SKM-1 treated with dmso at 0.1 percent for 144 hours (cell line): ENCODE results near the gene ZSWIM1.

Source experiments
- DNase-seq: peaks from one replicate; lab custom pipeline; 2025; ENCODE audit not compliant: unreplicated experiment; lab: John Stamatoyannopoulos, UW

ZSWIM1 gene

GRCh38 chr20:45907219-45907948, 26.4 kb downstream of the ZSWIM1 start:
- DNase-seq = no peak

- DNase-seq = no peak
Measured at GRCh38 chr20:45908084-45908483, 27.1 kb downstream of the ZSWIM1 start.

DNA sequence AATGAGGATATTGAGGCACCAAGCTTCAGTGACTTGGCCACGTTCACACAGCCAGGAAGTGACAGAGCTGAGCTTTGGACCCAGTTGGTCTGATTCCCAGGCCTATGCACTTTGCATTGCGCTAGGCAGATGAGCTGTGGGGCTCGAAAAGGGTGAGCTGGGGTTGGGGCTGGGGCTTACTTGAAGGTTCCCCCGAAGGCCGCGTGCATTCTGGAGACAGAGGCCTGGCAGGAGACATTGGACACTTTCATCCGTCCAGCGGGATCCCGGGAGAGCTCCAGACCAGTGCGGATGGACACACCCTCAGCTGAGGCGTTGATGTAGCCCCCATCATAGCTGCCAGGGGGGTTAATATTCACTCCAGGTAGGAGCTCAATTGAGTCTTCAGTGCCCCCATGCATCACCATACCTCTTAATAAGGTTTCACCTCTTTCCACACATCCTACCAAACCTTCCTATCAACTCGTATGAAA, 28.3 kb downstream of the ZSWIM1 start:
- no peak for DNase-seq

GRCh38 chr20:45909817-45910669, 29.0 kb downstream of the ZSWIM1 start:
- peak; percentile 16 for DNase-seq

DNA sequence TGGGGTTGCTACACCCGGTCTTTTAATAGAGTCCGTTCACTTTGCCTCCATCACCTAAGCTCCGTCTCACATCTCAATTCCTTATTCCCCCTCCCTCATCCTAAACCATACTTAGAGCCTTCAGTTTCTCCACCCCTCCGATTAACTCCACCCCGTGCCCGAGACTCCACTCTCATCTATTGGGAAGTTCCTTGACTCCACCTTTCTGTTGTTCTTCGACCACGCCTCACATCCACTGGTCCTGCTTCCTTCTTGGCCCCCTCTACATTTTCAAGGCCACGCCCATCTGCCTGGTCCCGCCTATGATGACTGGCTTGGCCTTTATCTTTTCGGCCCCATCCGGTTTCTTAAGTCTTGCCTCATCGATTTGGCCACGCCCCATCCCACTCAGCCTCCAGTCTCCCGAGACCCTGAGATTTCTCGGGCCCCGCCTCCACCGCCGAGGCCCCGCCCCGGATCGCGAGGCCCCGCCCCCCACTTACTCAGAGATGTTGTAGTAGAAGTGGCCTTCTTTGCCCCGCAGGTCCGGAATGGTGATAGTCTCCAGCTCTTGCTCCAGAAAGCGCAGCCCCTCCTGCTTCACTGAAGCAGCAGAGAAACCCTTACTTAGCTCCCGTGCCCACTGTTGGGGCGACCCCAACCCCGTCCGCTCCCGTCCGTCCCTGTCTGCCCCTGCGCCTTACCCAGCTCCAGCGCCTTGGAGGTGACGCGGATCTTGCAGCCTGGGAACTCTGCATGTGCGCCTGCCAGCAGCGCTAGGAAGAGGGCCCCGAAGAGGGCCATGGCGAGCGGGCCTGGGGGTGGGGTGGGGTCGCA, 29.9 kb downstream of the ZSWIM1 start:
- peak; percentile 98 for DNase-seq

- DNase-seq = no peak
Measured at GRCh38 chr20:45911486-45912343, 30.7 kb downstream of the ZSWIM1 start, which contains the start of gene PLTP. Gene PLTP, minus strand, starts transcription at chr20:45912155. Its CDS starts 703 bp downstream, at chr20:45911452.

DNA sequence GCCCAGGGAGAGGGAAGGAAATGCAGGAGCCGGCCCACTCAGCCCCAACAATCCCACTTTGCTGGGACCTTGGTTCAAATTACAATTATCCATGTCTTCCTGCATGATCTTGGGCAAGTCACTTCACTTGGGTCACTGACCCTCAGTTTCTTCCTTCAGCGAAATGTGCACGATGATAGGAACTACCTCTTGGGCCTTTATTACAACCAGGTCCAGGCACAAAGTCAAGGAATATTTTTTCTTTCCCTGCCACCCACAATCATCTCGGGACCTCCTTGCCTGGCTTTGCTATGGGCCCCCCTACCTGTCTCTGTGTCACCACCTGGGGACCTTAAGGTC, 31.3 kb downstream of the ZSWIM1 start:
- no peak for DNase-seq

DNA sequence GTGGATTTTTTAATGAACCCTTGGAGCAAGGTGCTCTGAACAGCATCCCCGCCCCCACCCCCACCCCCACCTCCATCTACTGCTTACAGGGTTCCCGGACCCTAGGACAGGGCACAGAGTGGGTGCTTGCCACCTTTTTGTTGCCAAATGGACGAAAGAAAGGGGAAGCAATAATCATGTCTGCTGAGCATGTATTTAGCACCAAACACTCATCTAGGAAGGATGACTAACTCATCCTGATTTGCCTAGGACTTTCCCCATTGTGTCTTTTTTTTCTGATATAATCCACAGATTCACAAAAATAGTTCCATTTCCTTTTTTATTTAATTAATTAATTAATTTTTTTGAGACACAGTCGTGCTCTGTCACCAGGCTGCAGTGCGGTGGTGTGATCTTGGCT, 32.1 kb downstream of the ZSWIM1 start:
- no peak for DNase-seq

- DNase-seq = no peak
Measured at GRCh38 chr20:45917790-45918141, 36.7 kb downstream of the ZSWIM1 start.

DNA sequence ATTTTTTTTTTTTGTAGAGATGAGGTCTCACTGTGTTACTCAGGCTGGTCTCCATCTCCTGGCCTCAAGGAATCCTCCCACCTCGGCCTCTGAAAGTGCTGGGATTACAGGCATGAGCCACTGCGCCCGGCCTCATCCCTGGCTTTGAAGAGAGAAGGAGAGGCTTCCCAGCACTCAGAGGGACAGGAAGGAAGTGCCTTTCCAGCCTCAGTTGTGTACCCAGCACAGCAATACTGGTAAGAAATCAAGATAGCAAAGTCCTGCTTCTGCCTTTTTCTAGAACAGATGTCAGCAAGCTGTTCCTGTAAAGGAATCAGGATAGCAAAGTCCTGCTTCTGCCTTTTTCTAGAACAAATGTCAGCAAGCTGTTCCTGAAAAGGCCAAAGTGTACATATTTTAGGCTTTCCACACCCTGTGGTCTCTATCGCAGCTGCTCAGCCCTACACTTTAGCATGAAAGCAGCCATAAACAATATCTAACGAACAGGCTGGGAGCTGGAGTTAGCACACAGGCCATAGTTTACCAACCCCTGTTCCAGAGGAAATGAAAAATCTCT, 37.2 kb downstream of the ZSWIM1 start:
- no peak for DNase-seq

DNA sequence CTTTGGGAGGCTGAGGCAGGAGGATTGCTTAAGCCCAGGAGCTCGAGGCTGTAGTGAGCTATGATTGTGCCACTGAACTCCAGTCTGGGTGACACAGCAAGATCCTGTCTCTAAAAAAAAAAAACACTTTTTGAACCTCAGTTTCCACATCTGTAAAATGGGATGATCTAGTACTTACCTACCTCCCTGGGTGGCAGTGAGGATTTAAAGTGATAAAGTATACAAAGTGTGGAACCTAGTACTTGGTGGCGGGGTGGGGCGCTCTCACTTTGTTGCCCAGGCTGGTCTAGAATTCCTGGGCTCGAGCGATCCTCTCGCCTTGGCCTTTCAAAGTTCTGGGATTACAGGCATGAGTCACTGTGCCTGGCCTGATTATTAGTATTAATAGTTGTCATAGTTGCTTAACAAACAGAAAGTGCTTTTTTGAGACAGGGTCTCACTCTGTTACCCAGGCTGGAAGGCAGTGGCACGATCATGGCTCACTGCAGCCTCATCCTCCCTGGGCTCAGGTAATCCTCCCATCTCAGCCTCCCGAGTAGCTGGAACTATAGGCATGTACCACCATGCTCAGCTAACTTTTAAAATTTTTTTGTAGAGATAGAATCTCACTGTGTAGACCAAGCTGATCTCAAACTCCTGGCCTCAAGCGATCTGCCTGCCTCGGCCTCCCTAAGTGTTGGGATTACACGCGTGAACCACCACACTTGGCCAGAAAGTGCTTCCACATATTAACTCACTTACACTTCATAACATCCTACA, 37.9 kb downstream of the ZSWIM1 start:
- no peak for DNase-seq

DNA sequence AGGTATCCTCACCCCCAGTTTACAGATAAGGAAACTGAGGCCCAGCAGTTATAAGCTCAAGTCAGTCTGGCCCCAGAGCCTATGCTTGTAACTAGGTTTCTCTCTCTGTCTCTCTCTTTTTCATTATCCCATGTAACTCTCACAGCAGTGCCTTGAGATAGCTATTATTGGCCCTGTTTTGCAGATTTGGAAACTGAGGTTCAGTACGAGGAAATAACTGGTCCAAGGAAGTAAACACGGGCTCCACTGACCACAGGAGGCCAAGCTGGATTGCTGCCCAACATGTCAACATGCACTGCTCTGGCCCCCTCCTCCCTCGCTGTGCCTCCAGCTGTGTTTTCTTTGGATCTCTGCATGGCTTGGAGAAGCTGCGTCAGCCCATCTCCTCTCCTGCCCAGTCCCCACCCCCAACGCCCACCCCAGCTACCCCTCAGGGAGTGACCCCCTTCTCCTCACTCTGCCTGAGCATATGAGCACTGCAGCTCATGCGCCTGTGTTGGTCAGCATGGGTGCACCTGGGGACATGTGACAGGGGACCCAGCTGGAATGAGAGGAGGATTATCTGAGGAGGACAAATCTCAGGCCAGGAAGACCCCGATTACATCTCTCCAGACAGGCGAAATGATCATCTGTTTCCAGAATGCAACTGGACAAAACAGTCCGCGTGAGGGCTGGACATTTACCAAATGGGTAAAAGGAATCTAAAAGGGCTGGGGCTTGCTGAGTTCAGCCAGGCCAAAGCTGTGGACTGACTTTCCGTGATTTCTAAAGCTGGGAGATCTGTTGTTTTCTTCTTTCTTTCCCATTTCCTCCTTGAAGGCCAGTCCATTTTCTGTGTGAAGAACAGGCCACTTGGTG, 38.7 kb downstream of the ZSWIM1 start:
- DNase-seq = no peak

- DNase-seq = no peak
Measured at GRCh38 chr20:45920462-45921336, 39.7 kb downstream of the ZSWIM1 start.

DNA sequence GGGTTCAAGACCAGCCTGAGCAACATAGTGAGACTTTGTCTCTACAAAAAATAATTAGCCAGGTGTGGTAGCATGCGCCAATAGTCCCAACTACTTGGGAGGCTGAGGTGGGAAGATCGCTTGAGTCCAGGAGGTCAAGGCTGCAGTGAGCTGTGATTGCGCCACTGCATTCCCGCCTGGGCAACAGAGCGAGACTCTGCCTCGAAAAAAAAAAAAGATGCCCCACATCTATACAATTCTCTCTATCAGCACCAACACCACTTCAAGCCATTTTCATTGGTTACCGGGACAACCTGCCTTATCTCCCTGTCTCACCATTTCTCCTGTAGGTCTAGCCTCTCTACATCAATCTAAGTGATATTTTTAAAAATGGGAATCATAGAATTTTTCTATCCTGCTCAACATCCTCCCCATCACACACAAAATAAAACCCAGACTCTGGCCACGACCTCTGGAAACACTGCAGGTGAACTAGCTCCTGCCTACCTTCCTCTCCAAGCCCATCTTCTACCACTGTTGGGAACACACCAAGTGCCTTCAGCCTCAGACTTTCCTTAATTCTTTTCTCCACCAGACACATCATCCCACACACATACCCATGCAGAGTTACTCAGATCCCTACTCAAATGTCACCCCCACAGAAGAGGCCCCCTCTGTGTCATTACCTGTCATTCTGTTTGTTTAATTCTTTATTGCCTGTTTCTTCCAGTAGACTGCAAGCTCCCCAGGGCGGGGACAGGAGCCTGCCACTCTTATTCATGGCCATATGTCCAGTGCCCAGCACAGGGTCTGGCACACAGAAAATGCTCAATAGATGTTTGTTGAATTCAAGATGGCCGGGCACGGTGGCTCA, 40.5 kb downstream of the ZSWIM1 start:
- DNase-seq = no peak

DNA sequence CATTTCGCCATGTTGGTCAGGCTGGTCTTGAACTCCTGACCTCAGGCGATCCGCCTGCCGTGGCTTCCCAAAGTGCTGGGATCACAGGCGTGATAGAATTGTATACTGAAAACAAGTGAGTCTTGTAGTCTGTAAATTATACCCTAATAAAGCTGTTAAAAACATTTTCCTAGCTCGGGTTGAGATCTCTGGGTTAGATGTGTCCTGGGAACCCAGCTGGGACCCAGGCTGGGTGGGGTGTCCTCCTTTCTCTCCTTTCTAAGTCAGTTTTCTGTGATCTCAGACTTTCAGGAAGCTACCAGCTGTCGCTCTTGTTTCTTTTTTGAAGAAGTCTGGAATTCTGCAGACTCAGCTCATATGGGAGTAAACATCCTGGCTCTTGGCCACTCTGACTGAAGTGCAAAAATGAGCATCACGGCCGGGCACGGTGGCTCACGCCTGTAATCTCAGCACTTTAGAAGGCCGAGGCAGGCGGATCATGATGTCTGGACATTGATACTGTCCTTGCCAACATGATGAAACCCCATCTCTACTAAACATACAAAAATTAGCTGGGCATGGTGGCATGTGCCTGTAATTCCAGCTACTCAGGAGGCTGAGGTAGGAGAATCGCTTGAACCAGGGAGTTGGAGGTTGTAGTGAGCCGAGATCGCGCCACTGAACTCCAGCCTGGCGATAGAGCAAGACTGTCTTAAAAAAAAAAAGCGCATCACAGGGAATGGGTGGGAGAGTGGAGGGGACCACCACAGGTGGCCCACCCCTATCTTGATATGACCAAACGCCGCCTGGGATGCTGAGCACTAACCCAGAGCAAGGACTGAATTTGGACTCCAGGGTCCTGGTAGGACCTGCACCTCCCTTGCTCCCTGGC, 43.6 kb downstream of the ZSWIM1 start:
- DNase-seq = no peak
